ENCODE results near the gene EPHA7.

EPHA7 gene

DNA sequence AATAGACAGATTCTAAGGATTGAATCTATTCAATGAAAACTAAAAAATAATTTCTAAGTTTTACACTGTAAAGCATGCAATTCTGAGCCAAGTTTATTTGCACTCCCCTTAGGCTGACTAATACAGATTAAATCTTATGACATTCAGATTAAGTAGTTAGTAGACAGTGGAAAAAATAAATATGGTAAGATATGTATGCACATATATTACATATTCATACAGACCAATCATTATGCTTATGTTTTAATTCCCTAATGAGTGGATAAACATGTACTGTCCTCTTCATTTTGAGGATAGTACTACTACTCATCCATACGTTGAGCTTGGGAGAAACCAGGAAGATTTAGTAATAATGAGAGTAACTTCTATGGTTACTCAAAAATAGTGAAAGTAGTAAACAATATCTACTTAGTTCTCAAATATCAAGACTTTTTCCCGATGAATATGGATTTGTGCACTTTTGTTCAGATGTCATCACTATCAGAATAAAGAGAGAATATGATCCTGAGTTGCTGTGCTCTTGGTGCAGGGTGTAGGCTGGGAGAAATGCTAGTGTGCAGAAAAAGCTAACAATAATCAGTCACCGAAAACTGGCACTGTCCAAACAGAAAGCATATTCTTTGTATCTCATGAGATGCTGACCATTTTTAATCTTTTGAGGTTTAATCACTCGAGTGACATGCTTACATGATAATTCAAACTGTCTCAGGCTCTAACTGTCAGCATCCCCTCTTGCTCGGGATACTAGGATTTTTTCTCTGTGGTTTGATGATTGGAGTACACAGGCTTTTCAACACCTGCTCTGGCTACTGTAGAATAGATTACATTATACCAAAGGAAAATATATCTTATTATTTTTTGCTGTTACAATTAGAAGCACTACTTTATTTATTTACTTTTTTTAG is 111.6 kb downstream of the EPHA7 start:
- ChIA-PET POLR2A (no interaction called here), CTCF (no interaction called here)
- no peak for TF ChIP-seq CTCF (IDR thresholded peaks at IDR 0.05; ENCODE audit: insufficient read depth, low read length, missing control alignments)

GRCh38 chr6:93305088-93305487 is 114.3 kb downstream of the EPHA7 start:
- H3K4me3 ChIP-seq (ENCODE audit: low read depth, low read length) = no peak overlapping the region
- ChIA-PET POLR2A (no interaction called here), CTCF (no interaction called here)
- no peak for TF ChIP-seq CTCF (IDR thresholded peaks at IDR 0.05; ENCODE audit: insufficient read depth, low read length, missing control alignments)
- no peak for DNase-seq (ENCODE audit: low read depth, low spot score)

More for the DNA sequence above, 111.6 kb downstream of the EPHA7 start:
- DNase-seq (ENCODE audit: low read depth, low spot score) = no peak
- no peak overlapping the region for H3K4me3 ChIP-seq (ENCODE audit: low read depth, low read length)

GRCh38 chr6:93304505-93304904 is 114.9 kb downstream of the EPHA7 start:
- no peak overlapping the region for H3K4me3 ChIP-seq (ENCODE audit: low read depth, low read length)
- no peak for TF ChIP-seq CTCF (IDR thresholded peaks at IDR 0.05; ENCODE audit: insufficient read depth, low read length, missing control alignments)
- ChIA-PET CTCF (no interaction called here), POLR2A (no interaction called here)
- DNase-seq (ENCODE audit: low read depth, low spot score) = no peak

DNA sequence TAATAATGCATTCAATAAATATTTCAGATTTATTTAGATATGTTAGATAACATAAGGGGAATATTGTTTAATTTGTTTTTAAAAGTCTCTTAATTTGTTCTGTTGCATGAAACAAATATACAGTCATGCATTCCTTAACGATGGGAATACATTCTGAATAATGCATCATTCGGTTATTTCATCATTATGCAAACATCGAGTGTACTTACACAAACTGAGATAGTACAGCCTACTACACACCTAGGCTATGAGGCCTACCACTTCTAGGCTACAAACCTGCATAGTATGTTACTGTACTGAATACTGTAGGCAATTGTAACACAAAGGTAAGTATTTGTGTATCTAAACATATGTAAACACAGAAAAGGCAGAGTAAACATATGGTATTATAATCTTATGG is 118.7 kb downstream of the EPHA7 start:
- TF ChIP-seq CTCF (IDR thresholded peaks at IDR 0.05; ENCODE audit: insufficient read depth, low read length, missing control alignments) = no peak
- H3K4me3 ChIP-seq (ENCODE audit: low read depth, low read length) = no peak overlapping the region
- DNase-seq (ENCODE audit: low read depth, low spot score) = no peak
- ChIA-PET CTCF (no interaction called here), POLR2A (no interaction called here)

DNA sequence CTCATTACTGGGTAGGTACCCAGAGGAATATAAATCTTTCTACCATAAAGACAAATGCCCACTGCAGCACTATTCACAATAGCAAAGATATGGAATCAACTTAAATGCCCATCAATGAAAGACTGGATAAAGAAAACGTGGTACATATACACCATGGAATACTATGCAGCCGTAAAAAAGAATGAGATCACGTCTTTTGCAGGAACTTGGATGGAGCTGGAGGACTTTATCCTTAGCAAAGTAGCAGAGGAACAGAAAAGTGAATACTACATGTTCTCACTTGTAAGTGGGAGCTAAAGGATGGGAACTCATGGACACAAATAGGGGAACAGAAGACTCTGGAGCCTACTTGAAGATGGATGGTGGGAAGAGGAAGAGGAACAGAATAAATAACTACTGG is 119.7 kb downstream of the EPHA7 start:
- ChIA-PET POLR2A (no interaction called here), CTCF (no interaction called here)
- DNase-seq (ENCODE audit: low read depth, low spot score) = no peak
- H3K4me3 ChIP-seq (ENCODE audit: low read depth, low read length) = no peak overlapping the region
- TF ChIP-seq CTCF (IDR thresholded peaks at IDR 0.05; ENCODE audit: insufficient read depth, low read length, missing control alignments) = no peak

- no peak for TF ChIP-seq CTCF (IDR thresholded peaks at IDR 0.05; ENCODE audit: insufficient read depth, low read length, missing control alignments)
- ChIA-PET CTCF (no interaction called here), POLR2A (no interaction called here)
- no peak overlapping the region for H3K4me3 ChIP-seq (ENCODE audit: low read depth, low read length)
- DNase-seq (ENCODE audit: low read depth, low spot score) = no peak
Measured at GRCh38 chr6:93295631-93296030, 123.7 kb downstream of the EPHA7 start.
